Neutrophil (primary cell): ENCODE measurements around the gene MPI.

Experiments used
- H3K27ac ChIP-seq: fragments of 200-600 bp; sonication (generic); 2 replicates; pipeline ENCODE4 v1.5.1; 2016; ENCODE audit warnings: mild to moderate bottlenecking, moderate library complexity
- H3K27me3 ChIP-seq: fragments of 200-600 bp; sonication (generic); 2 replicates; pipeline ENCODE4 v1.6.0; 2016; ENCODE audit warnings: mild to moderate bottlenecking
- H3K36me3 ChIP-seq: fragments of 200-600 bp; sonication (generic); 2 replicates; pipeline ENCODE4 v1.5.1; 2017
- H3K4me1 ChIP-seq, 2 experiments: fragments of 200-600 bp in 1 of 2; sonication (generic) in 1 of 2; 1 replicate in 1 of 2; 2 replicates in 1 of 2; pipeline versions ENCODE4 v1.5.1 to v1.6.1; 2013 to 2016; ENCODE audit warnings: low read depth in 1 of 2, low read length in 1 of 2, mild to moderate bottlenecking in 1 of 2, moderate library complexity in 1 of 2; ENCODE audit not compliant: control insufficient read depth in 1 of 2, insufficient read depth in 1 of 2
- H3K4me3 ChIP-seq, 2 experiments: fragments of 200-600 bp in 1 of 2; sonication (generic) in 1 of 2; 1 replicate in 1 of 2; 2 replicates in 1 of 2; pipeline ENCODE4 v1.5.1; 2013 to 2016; ENCODE audit warnings: low read depth in 1 of 2, low read length in 1 of 2, mild to moderate bottlenecking in 1 of 2, moderate library complexity in 1 of 2
- H3K9me3 ChIP-seq: fragments of 200-600 bp; sonication (generic); 2 replicates; pipeline ENCODE4 v1.5.1; 2016
- CTCF ChIP-seq: fragments of 200-600 bp; sonication (generic); IDR thresholded peaks from 2 replicates; pipeline ENCODE4 v1.5.1; 2016; ENCODE audit warnings: antibody characterized with exemption

Gene MPI

GRCh38 chr15:74847432-74847831 is 42.4 kb upstream of the MPI start:
- Histone ChIP-seq H3K4me1 (peaks cover 11 to 12% of the 10 kb centered on the region in 2 experiments), H3K27ac (no peak overlapping the region), H3K27me3 (no peaks in the 10 kb centered on the region), H3K9me3 (no peaks in the 10 kb centered on the region), H3K36me3 (peaks cover 87% of the 10 kb centered on the region), H3K4me3 (no peak overlapping the region)
- no peak for TF ChIP-seq CTCF

GRCh38 chr15:74850393-74850792 is 39.4 kb upstream of the MPI start:
- TF ChIP-seq CTCF = no peak
- Histone ChIP-seq H3K4me1 (no peaks in the 10 kb centered on the region), H3K27me3 (no peaks in the 10 kb centered on the region), H3K27ac (no peak overlapping the region), H3K4me3 (no peak overlapping the region), H3K36me3 (peaks cover 91% of the 10 kb centered on the region), H3K9me3 (no peaks in the 10 kb centered on the region)

GRCh38 chr15:74851960-74852359 is 37.9 kb upstream of the MPI start:
- peaks cover 80% of the 10 kb centered on the region for H3K36me3 ChIP-seq

GRCh38 chr15:74854453-74855022 is 35.3 kb upstream of the MPI start:
- Histone ChIP-seq H3K27ac (no peak overlapping the region), H3K36me3 (peaks cover 64% of the 10 kb centered on the region), H3K4me3 (no peak overlapping the region), H3K27me3 (no peaks in the 10 kb centered on the region), H3K9me3 (no peaks in the 10 kb centered on the region), H3K4me1 (no peaks in the 10 kb centered on the region)
- TF ChIP-seq CTCF = no peak

More at GRCh38 chr15:74851960-74852359, 37.9 kb upstream of the MPI start:
- Histone ChIP-seq H3K27ac (no peak overlapping the region), H3K9me3 (no peaks in the 10 kb centered on the region), H3K27me3 (no peaks in the 10 kb centered on the region), H3K4me3 (no peak overlapping the region), H3K4me1 (no peaks in the 10 kb centered on the region)
- TF ChIP-seq CTCF = no peak

- Histone ChIP-seq H3K4me3 (no peak overlapping the region), H3K27me3 (no peaks in the 10 kb centered on the region), H3K4me1 (no peaks in the 10 kb centered on the region), H3K9me3 (no peaks in the 10 kb centered on the region), H3K27ac (no peak overlapping the region), H3K36me3 (peaks cover 50% of the 10 kb centered on the region)
- no peak for TF ChIP-seq CTCF
These were observed 34.0 kb upstream of the MPI start for GRCh38 chr15:74855857-74856256.

- peaks cover 50% of the 10 kb centered on the region for H3K36me3 ChIP-seq
- no peaks in the 10 kb centered on the region for H3K27me3 ChIP-seq
These were observed 33.3 kb upstream of the MPI start for GRCh38 chr15:74856537-74856936.

More at GRCh38 chr15:74856537-74856936, 33.3 kb upstream of the MPI start:
- Histone ChIP-seq H3K4me3 (no peak overlapping the region), H3K4me1 (no peaks in the 10 kb centered on the region), H3K9me3 (no peaks in the 10 kb centered on the region), H3K27ac (no peak overlapping the region)
- TF ChIP-seq CTCF = no peak
